ENCODE results near the gene IMPA2. TPM values are rescaled to one million over a fixed set of nuclear protein-coding genes. Genes with fewer than 3 reads are reported as not detected.

Gene IMPA2
- total RNA-seq, 2 experiments from 2014 or later, result 17.7 to 20.8 TPM

- H3K27ac Mint-ChIP-seq, result no peak overlapping the region
- POLR2A ChIA-PET, result interaction anchor here (0.8 kb wide), 1 partner anchor 13 kb away, joined by 3 read pairs; no protein-coding TSS in a partner anchor
- TF ChIP-seq CTCF (IDR thresholded peaks at IDR 0.05), result no peak
- no peaks in the 10 kb centered on the region for H3K27me3 Mint-ChIP-seq
- H3K36me3 Mint-ChIP-seq (ENCODE audit: low read depth), result peaks cover 2% of the 10 kb centered on the region
- H3K9me3 Mint-ChIP-seq, result no peaks in the 10 kb centered on the region
- CTCF ChIA-PET, result interaction anchor here (1.4 to 2.5 kb wide), 2 partner anchors 19 to 77 kb away, joined by 3 to 11 read pairs; no protein-coding TSS in a partner anchor
- no peak for ATAC-seq
- H3K4me1 Mint-ChIP-seq (ENCODE audit: low read depth), result no peaks in the 10 kb centered on the region
- DNase-seq, result no peak
- no peak overlapping the region for H3K4me3 Mint-ChIP-seq
- intact Hi-C loops (cut with micrococcal nuclease), result no loop called here
These were observed 33.5 kb downstream of the IMPA2 start for GRCh38 chr18:12014521-12015415.

- ATAC-seq, result no peak
These were observed 34.2 kb downstream of the IMPA2 start for GRCh38 chr18:12015416-12016062.

GRCh38 chr18:12017081-12017480 is 35.8 kb downstream of the IMPA2 start:
- no peak overlapping the region for H3K4me3 Mint-ChIP-seq
- CTCF ChIA-PET, result no interaction called here
- H3K4me1 Mint-ChIP-seq (ENCODE audit: low read depth), result no peaks in the 10 kb centered on the region
- TF ChIP-seq CTCF (IDR thresholded peaks at IDR 0.05), result no peak
- intact Hi-C loops (cut with micrococcal nuclease), result no loop called here
- H3K9me3 Mint-ChIP-seq, result no peaks in the 10 kb centered on the region
- peaks cover 2% of the 10 kb centered on the region for H3K36me3 Mint-ChIP-seq (ENCODE audit: low read depth)
- DNase-seq, result no peak
- no peak overlapping the region for H3K27ac Mint-ChIP-seq
- no peak for ATAC-seq
- POLR2A ChIA-PET, result no interaction called here
- H3K27me3 Mint-ChIP-seq, result no peaks in the 10 kb centered on the region

More at GRCh38 chr18:12015416-12016062, 34.2 kb downstream of the IMPA2 start:
- intact Hi-C loops (cut with micrococcal nuclease), result no loop called here
- no peak for TF ChIP-seq CTCF (IDR thresholded peaks at IDR 0.05)
- POLR2A ChIA-PET, result interaction anchor here (0.8 kb wide), 1 partner anchor 14 kb away, joined by 3 read pairs; no protein-coding TSS in a partner anchor
- DNase-seq, result no peak
- Mint-ChIP-seq H3K36me3 (ENCODE audit: low read depth) (peaks cover 2% of the 10 kb centered on the region), H3K27me3 (no peaks in the 10 kb centered on the region), H3K4me1 (ENCODE audit: low read depth) (no peaks in the 10 kb centered on the region), H3K9me3 (no peaks in the 10 kb centered on the region), H3K4me3 (no peak overlapping the region), H3K27ac (no peak overlapping the region)
- CTCF ChIA-PET, result interaction anchor here (1.4 kb wide), 1 partner anchor 20 kb away, joined by 3 read pairs; no protein-coding TSS in a partner anchor

- CTCF ChIA-PET, result no interaction called here
- ATAC-seq (no peak), DNase-seq (no peak)
- Mint-ChIP-seq H3K36me3 (ENCODE audit: low read depth) (peaks cover 2% of the 10 kb centered on the region), H3K4me1 (ENCODE audit: low read depth) (no peaks in the 10 kb centered on the region), H3K27ac (no peak overlapping the region), H3K4me3 (no peak overlapping the region), H3K27me3 (no peaks in the 10 kb centered on the region), H3K9me3 (no peaks in the 10 kb centered on the region)
- POLR2A ChIA-PET, result no interaction called here
- intact Hi-C loops (cut with micrococcal nuclease), result no loop called here
- no peak for TF ChIP-seq CTCF (IDR thresholded peaks at IDR 0.05)
These were observed 37.6 kb downstream of the IMPA2 start for GRCh38 chr18:12018861-12019260.

GRCh38 chr18:12021077-12021476 is 39.8 kb downstream of the IMPA2 start:
- Mint-ChIP-seq H3K36me3 (ENCODE audit: low read depth) (peaks cover 2% of the 10 kb centered on the region), H3K9me3 (no peaks in the 10 kb centered on the region), H3K4me3 (no peak overlapping the region), H3K27ac (no peak overlapping the region), H3K27me3 (no peaks in the 10 kb centered on the region), H3K4me1 (ENCODE audit: low read depth) (no peaks in the 10 kb centered on the region)
- intact Hi-C loops (cut with micrococcal nuclease), result no loop called here
- no peak for ATAC-seq
- CTCF ChIA-PET, result no interaction called here
- TF ChIP-seq CTCF (IDR thresholded peaks at IDR 0.05), result no peak
- POLR2A ChIA-PET, result no interaction called here
- no peak for DNase-seq

Data from activated CD8-positive, alpha-beta T cell treated with anti-CD3 and anti-CD28 coated beads for 36 hours (primary cell).